ENCODE results near the gene BCL6B.

The BCL6B gene

GRCh38 chr17:7011415-7011814 is 11.4 kb upstream of the BCL6B start:
- no peak for DNase-seq

DNA sequence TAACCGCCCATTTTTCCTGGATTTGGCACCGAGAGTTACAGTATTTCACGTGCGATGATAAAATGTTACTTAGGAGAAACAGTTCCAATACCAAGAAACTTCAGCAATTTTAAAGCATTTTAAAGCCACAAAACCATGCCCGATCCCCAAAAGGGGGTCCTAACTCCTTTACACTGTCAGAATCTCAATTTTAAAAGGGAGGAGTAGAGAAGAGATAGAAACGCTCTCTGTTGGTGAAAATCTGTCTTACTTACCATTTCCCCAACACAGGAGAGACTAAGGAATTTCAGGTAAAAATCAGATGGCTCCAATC is 11.0 kb upstream of the BCL6B start:
- no peak for DNase-seq

GRCh38 chr17:7014261-7014994 is 8.4 kb upstream of the BCL6B start:
- DNase-seq = peak; percentile 88

- DNase-seq = peak; percentile 32
Measured at GRCh38 chr17:7014995-7015958, 7.6 kb upstream of the BCL6B start.

- no peak for DNase-seq
Measured at GRCh38 chr17:7016418-7016817, 6.4 kb upstream of the BCL6B start.

GRCh38 chr17:7016886-7017826 is 5.7 kb upstream of the BCL6B start:
- no peak for DNase-seq

DNA sequence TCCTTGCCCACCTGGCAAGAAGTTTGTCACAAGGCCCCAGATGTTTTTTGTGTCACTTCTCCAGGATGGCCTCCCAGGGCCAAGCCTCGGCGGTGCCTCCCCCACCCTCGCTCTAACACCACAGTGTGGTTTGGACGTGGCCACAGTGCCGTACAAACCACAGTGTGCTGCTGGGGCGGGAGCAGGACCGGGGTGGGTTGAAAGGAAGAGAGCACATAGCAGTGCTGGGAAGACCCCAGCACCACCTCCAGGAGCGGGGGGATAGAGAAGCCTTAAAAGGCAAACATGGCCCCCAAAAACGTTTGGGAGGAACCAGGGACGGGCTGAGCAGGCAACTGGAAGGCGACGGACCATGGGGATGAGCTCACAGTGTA is 5.0 kb upstream of the BCL6B start:
- DNase-seq = no peak

DNA sequence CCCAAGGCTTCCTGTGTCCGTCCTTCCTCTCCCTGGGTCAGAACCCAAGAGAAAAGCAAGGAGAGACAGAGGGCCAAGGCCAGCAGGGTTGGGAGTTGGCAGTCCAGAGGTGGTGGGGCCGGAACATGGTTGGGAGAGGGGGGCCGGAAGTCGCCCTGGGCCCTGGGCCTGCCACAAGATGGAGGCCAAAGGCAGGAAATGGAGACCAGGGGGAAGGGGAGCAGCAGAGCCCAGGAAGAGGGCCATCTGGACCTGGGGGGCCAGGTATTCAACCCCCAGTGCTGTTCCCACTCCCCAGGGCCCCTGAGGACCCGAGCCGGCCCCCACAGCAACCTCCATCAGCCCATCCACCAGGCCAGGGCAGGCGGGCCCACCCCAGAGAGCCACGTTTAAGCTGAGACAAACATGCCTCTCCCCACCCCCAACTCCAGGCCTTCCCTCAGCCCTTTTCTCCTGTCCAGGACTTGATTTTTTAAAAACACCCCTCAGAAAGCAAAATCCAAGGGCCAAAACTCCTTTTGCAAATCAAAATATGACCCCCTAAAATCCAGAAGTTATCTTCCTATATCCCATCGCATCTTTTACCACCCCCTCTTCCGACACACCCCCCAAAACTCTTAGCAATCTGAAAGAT is 4.4 kb upstream of the BCL6B start:
- DNase-seq = no peak

GRCh38 chr17:7019367-7019766 is 3.5 kb upstream of the BCL6B start:
- DNase-seq = no peak

- no peak for DNase-seq
Measured at GRCh38 chr17:7019839-7020519, 2.9 kb upstream of the BCL6B start.

DNA sequence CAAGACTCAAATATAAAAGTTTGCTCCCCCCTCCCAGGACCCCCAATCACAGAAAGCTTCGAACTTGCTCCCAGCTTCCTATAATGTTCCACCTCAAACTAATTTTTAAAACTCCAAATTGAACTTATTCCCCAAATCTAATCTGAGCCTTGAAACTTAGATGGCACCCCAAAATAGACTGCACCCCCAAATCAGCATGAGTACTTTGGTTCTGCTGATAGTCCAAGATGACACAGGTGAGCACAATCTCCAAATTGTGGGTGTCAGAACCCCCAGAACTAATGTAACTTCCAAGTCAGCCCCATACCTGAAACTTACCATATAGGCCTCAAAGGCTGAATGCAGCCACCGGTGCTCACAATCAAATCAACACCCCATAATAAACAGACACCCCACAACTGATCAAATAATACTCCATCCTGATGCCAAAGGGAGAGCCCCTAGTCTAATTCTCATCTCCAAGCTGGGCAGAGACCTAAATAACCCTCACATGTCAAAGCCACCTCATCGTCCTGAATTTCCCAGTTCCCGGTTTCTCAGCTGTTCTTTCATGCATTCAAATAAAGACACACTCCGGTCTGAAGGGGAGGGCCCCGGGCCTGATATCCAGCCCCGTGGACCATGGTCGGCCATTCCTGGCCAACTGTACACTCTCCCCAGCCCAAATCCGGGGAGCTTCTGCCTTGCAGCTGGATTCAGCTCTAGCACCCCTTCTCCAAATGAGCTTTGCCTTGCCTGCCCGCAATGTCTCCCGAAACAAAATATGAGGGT is 1.8 kb upstream of the BCL6B start:
- no peak for DNase-seq

GRCh38 chr17:7021993-7022778 is 664 bp upstream of the BCL6B start:
- peak; percentile 12 for DNase-seq

DNA sequence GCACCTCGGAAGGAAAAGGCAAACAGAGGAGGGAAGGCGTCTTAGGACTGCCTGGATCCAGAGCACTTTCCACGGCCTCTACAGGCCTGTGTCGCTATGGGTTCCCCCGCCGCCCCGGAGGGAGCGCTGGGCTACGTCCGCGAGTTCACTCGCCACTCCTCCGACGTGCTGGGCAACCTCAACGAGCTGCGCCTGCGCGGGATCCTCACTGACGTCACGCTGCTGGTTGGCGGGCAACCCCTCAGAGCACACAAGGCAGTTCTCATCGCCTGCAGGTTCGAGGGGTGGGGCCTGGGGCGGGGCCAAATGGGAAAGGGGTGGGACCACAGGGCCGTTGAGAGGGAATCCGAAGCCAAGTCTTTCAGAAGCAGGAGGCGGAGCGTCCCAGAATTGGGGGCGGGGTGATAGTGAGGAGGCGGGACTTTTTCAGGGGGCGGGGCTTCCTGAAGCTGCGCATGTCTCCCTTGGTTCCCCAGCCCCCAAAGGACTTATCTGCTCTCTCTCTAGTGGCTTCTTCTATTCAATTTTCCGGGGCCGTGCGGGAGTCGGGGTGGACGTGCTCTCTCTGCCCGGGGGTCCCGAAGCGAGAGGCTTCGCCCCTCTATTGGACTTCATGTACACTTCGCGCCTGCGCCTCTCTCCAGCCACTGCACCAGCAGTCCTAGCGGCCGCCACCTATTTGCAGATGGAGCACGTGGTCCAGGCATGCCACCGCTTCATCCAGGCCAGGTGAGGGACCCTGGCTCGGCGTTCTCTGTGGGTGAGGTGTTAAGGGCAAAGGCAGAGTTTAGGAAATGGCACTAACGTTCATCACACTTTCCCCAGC is 939 bp downstream of the BCL6B start:
- no peak for DNase-seq

DNA sequence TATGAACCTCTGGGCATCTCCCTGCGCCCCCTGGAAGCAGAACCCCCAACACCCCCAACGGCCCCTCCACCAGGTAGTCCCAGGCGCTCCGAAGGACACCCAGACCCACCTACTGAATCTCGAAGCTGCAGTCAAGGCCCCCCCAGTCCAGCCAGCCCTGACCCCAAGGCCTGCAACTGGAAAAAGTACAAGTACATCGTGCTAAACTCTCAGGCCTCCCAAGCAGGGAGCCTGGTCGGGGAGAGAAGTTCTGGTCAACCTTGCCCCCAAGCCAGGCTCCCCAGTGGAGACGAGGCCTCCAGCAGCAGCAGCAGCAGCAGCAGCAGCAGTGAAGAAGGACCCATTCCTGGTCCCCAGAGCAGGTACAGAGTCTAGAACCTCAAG is 1.5 kb downstream of the BCL6B start:
- DNase-seq = no peak

DNA sequence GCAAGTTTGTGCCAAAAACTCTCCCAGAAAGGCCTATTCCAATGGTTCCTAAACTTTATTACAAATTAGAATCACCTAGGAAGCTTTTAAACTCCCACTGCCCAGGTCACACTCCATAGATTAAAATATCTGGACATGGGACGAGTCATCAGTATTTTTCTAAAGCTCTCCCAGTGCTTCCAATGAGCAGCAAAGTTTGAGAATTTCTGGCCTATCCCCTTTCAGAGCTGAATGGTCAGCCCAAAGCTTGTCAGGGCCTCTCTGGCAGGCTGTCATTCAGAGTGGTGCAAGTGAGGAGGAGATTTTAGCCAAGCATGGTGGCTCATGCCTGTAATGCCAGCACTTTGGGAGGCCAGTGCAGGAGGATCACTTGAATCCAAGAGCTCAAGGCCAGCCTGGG is 2.4 kb downstream of the BCL6B start:
- DNase-seq = no peak

- DNase-seq = no peak
Measured at GRCh38 chr17:7026471-7027115, 3.7 kb downstream of the BCL6B start.

DNA sequence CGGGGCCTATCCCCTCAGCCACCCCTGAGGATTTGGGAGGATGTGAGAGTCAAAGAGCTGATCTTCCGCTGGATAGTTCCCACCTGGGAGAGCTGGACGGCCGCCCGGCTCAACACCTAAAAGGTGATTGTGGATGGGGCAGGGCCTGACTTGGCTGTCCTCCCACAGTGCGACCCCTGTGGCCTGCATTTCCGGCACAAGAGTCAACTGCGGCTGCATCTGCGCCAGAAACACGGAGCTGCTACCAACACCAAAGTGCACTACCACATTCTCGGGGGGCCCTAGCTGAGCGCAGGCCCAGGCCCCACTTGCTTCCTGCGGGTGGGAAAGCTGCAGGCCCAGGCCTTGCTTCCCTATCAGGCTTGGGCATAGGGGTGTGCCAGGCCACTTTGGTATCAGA is 4.5 kb downstream of the BCL6B start:
- DNase-seq = no peak

- DNase-seq = no peak
Measured at GRCh38 chr17:7029096-7029495, 6.2 kb downstream of the BCL6B start.

DNA sequence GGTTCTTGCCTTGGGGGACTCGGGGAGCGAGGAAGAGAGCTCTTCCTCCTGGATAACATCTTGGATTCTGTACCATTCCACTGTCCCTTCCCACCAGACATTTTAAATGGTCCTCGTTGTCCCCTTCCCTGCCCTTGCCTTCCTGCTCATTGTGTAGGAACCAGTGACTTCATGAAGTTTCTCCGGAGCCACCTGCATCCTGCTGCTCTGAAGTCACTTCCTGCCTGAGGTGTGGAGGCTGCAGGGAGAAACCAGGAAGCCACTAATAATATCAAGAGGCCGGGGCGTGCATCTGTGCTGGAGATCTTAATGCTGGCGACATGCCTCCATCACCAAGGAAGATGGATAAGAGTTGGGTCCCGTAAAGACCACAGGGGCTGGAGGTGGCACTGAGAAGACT is 6.8 kb downstream of the BCL6B start:
- DNase-seq = no peak

Data from NK-92 treated with Interleukin-12 subunit alpha and Interleukin-12 subunit beta, amount 100 ng/mL, for 24 hours (cell line).